Activated T-helper 1 cell treated with Interleukin-2 at 50 U/mL for 16 hours (primary cell): ENCODE results near the gene AHCYL1.

Experiments used
- DNase-seq: peaks from one replicate; pipeline ENCODE4 v3.0.0-alpha.2; 2020; ENCODE audit warnings: low read depth

Gene AHCYL1

GRCh38 chr1:110039641-110040040, 55.1 kb downstream of the AHCYL1 start:
- DNase-seq: no peak

- DNase-seq: no peak
These were observed 56.0 kb downstream of the AHCYL1 start for GRCh38 chr1:110040548-110040947.

GRCh38 chr1:110043016-110043415, 58.5 kb downstream of the AHCYL1 start:
- no peak for DNase-seq

DNA sequence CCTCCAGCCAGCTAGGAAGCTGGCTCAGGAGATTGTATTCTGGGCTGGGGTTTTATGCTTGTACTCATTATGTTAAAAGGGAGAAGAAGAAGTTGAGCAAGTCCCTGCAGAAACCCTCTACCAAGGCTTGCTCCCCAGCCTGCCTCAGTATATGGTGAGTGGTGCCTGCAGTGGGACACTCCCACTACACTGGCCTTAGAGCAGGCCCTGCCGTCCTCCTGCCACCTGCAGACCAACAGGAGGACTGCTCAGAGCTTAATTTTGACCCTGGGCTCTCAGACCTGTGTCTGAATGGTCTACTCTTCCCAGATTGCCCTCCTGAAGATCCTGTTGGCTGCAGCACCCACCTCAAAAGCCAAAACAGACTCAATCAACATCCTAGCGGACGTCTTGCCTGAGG, 62.9 kb downstream of the AHCYL1 start:
- DNase-seq: no peak

- no peak for DNase-seq
These were observed 63.7 kb downstream of the AHCYL1 start for GRCh38 chr1:110048240-110048639.

GRCh38 chr1:110048923-110049601, 64.5 kb downstream of the AHCYL1 start:
- DNase-seq: no peak

DNA sequence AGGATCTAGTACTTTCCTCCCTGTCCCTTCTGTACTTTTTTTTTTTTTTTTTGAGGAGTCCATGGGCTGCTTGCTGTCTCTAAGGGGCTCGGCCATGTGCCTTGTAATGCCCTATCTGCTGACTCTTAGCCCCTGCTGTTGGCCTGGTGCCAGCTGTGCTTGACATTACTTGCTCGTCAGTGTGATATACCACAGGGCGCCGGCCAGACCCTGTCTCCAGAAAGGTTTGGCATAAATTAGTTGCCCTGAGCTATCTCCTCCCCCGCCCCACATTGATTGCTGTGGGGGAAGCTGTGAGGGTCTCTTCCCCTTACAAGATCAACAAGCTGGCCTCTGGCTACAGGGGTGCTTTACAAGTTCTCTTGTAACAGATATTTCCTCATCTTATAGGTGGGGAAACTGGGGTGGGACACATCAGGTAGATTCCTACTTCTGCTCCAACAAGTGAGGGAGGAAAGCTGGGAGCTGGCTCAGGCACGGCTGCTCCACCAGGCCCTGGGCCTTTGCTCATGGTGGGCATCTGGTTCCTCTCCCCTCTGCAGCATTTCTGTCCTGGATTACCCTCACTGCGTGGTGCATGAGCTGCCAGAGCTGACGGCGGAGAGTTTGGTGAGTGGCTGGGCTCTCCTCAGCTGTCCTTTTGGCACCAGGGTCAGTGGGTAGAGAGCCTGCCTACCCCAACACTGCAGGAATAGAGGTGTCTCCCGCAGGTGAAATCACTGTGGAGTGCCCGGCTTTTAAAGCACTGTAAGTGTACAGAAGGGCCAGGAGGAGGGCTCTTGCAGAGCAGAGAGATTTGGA, 65.4 kb downstream of the AHCYL1 start:
- DNase-seq: no peak

DNA sequence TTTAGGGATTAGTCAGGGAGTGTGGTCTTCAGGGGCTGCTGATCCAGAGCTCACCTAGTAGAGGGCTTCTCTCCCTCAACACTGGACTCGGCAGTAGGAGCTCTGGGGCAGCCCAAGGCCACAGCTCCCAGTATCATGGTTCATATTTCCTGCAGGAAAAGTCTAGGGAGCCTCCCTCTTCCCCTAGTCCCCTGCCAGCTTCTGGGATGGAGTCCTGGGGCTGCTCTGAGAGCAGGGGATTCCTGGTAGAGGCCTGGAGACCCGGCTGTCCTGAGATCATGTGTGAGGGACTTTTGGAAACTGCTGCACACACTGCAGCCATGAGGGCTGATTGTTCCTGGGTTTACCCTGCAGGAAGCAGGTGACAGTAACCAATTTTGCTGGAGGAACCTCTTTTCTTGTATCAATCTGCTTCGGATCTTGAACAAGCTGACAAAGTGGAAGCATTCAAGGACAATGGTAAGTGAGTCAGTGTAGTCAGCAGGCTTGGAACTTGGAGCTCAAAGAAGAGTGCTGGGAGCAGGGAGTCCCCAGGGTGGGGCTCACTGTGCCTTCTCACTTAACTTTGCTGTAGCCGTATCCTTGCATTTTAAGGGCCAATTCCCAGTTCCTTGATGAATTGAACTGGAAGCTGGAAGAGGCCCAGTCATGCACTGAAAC, 66.2 kb downstream of the AHCYL1 start:
- DNase-seq: no peak

GRCh38 chr1:110051262-110051648, 66.7 kb downstream of the AHCYL1 start:
- DNase-seq: no peak

DNA sequence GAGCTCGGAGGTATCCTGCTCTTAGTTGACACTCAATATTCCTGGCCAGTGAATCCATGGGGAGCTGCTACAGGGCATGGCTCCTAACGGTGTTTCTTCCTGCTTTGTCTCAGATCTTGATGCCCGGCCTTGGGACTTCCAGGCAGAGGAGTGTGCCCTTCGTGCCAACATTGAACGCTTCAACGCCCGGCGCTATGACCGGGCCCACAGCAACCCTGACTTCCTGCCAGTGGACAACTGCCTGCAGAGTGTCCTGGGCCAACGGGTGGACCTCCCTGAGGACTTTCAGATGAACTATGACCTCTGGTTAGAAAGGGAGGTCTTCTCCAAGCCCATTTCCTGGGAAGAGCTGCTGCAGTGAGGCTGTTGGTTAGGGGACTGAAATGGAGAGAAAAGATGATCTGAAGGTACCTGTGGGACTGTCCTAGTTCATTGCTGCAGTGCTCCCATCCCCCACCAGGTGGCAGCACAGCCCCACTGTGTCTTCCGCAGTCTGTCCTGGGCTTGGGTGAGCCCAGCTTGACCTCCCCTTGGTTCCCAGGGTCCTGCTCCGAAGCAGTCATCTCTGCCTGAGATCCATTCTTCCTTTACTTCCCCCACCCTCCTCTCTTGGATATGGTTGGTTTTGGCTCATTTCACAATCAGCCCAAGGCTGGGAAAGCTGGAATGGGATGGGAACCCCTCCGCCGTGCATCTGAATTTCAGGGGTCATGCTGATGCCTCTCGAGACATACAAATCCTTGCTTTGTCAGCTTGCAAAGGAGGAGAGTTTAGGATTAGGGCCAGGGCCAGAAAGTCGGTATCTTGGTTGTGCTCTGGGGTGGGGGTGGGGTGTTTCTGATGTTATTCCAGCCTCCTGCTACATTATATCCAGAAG, 69.2 kb downstream of the AHCYL1 start:
- DNase-seq: peak; percentile 46

- DNase-seq: no peak
These were observed 71.1 kb downstream of the AHCYL1 start for GRCh38 chr1:110055493-110056284.

DNA sequence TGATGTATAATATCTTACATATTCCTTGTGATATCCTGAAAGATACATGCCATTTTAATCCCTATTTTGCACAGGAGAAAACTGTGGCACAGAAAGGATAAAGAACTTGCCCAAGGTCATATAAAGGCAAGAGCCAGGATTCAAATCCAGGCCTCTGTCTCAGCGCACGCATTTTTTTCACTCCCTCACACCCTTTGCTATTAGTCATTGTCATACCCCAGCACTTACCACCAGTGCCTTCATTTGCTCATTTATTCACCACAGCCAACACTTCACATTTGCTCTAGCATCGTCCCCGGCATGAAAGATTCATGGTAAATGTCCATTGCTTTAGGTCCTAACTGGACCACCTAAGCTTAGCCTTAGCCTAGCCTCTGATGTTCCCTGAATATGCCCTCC, 71.7 kb downstream of the AHCYL1 start:
- DNase-seq: no peak

DNA sequence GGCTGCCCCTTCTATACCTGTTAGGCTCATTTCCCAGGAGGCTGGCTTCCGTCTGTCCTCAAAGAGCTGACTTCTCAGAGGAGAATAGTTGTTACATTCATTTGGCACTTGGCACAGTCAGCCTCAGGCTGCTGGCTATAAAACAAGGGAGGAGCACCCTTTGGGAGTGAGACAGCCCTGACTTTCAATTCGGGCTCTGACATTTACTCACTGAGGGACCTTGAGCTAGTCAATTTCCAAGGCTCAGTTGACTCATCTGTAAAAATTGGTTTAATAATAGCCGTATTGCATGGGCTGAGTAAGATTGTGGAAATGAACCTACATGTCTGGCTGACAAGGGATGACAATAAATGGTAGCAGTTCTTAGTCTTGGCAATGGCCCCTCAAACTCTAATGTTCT, 72.2 kb downstream of the AHCYL1 start:
- no peak for DNase-seq

GRCh38 chr1:110057963-110058518, 73.5 kb downstream of the AHCYL1 start:
- DNase-seq: no peak

GRCh38 chr1:110058591-110058990, 74.0 kb downstream of the AHCYL1 start:
- DNase-seq: no peak

GRCh38 chr1:110059133-110059863, 74.7 kb downstream of the AHCYL1 start:
- DNase-seq: no peak

GRCh38 chr1:110060034-110060661, 75.6 kb downstream of the AHCYL1 start:
- peak; percentile 53 for DNase-seq

- no peak for DNase-seq
These were observed 76.1 kb downstream of the AHCYL1 start for GRCh38 chr1:110060662-110061060.

DNA sequence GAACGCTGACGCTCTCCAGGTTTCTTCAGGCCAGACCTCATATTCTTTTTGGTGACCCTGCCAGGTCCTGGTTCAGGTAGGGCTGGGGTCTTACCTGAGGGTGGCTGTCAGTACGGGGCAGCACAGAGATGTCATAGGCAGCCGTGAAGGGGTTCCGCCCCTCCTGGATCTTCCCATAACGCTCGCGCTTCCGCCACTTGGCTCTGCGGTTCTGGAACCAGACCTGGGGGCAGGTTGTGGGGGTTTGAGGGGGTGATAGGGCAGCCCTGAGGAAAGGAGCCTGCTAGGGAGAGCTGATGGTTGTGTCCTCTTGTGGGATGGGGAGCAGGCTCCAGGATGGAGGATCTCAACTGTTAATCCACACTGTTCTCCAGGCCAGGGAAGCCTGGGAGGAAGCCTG, 76.8 kb downstream of the AHCYL1 start:
- no peak for DNase-seq

GRCh38 chr1:110062612-110063011, 78.0 kb downstream of the AHCYL1 start:
- DNase-seq: no peak
